ENCODE results near the gene S100A14.
"Not testable (repeated sequence)": the region's sequence is repeated elsewhere in the genome, so short reads cannot be mapped to it uniquely, and the experiment has no call there.

Gene S100A14

GRCh38 chr1:153607381-153607780 is 8.7 kb downstream of the S100A14 start:
- H3K36me3 ChIP-seq (ENCODE audit: insufficient read depth, low read length) = no peaks in the 10 kb centered on the region
- no peaks in the 10 kb centered on the region for H3K9me3 ChIP-seq (ENCODE audit: control insufficient read depth, insufficient read depth, low read length)
- peaks cover 27% of the 10 kb centered on the region for H3K4me1 ChIP-seq (ENCODE audit: insufficient read depth, low read length)
- no peak overlapping the region for H3K9ac ChIP-seq (ENCODE audit: low read depth, low read length)

DNA sequence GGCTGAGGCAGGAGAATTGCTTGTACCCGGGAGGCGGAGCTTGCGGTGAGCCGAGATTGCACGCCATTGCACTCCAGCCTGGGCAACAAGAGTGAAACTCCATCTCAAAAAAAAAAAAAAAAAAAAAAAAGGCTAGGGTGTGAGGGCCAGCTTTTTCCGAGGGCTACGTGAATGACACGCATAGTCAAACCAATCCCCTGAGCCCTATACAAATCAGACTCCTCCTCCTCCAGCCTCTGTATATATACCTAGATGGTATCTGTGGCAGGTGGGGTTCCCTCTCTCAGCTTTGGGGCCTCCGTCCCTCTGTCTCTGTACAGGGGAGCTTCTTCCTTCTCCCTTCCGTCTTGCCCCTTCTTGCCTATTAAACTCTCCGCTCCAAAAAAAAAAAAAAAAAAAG is 9.9 kb downstream of the S100A14 start:
- peaks cover 20% of the 10 kb centered on the region for H3K4me1 ChIP-seq (ENCODE audit: insufficient read depth, low read length)
- H3K9ac ChIP-seq (ENCODE audit: low read depth, low read length) = no peak overlapping the region
- no peaks in the 10 kb centered on the region for H3K9me3 ChIP-seq (ENCODE audit: control insufficient read depth, insufficient read depth, low read length)
- no peaks in the 10 kb centered on the region for H3K36me3 ChIP-seq (ENCODE audit: insufficient read depth, low read length)

DNA sequence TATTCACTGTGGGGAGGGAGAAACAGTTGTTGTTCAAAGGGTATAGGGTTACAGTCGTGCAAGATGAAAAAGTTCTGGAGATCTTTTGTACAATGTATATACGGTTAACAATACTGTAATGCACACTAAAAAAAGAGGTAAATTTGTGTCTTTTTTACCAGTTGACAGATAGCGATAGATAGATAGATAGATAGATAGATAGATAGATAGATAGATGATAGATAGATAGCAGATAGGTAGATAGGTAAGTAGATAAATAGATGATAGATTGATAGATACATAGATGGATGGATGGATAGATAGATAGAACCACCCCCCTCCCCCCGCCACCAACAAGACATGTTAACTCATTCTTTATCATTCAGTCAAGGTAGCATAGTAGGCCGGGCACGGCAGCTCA is 13.4 kb downstream of the S100A14 start:
- Histone ChIP-seq H3K9ac (ENCODE audit: low read depth, low read length) (no peak overlapping the region), H3K9me3 (ENCODE audit: control insufficient read depth, insufficient read depth, low read length) (no peaks in the 10 kb centered on the region), H3K4me1 (ENCODE audit: insufficient read depth, low read length) (peaks cover 4% of the 10 kb centered on the region; the same call in 1 of the 2 replicates), H3K36me3 (ENCODE audit: insufficient read depth, low read length) (no peaks in the 10 kb centered on the region)

GRCh38 chr1:153599847-153600246 is 16.3 kb downstream of the S100A14 start:
- no peak overlapping the region for H3K9ac ChIP-seq (ENCODE audit: low read depth, low read length)
- H3K36me3 ChIP-seq (ENCODE audit: insufficient read depth, low read length) = no peaks in the 10 kb centered on the region
- no peaks in the 10 kb centered on the region; the same call in 1 of the 2 replicates for H3K4me1 ChIP-seq (ENCODE audit: insufficient read depth, low read length)
- no peaks in the 10 kb centered on the region for H3K9me3 ChIP-seq (ENCODE audit: control insufficient read depth, insufficient read depth, low read length)

DNA sequence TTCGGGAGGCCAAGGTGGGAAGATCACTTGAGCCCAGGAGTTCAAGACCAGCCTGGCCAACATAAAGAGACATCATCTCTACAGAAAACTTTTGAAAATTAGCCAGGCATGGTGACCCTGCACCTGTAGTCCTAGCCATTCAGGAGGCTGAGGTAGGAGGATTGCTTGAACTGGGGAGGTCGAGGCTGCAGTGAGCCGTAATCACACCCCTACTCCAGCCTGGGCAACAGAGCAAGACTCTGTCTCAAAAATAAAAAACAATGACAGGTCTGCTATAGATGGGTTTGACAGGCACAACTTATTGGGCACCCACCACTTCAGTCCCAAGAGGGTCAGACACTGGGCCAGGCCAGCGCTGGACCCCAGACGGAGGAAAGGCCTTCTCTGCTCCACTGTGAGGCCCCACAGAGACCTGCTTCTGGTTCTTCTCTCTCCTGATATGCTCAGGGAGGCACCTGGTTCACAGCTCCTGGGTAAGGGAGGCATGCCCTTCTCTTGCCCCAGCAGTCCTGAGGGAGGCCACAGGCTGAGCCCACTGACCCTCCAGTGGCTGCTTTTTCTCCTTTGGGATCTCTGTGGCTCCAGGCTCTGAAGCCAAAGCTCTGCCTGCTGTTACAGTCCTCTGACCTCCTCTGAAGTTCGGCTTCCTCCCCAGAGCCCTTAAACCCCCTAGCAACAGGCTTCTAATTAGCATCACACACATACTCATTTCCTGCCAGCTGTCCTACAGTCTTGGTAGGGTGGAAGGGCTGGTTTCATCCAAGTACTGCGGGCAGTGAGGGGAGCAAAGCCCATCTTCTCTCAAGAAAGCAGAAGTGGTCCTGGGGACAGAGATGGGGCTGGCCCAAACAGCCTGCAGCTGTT is 17.6 kb downstream of the S100A14 start:
- Histone ChIP-seq H3K36me3 (ENCODE audit: insufficient read depth, low read length) (no peaks in the 10 kb centered on the region), H3K4me1 (ENCODE audit: insufficient read depth, low read length) (no peaks in the 10 kb centered on the region; the same call in 1 of the 2 replicates), H3K9me3 (ENCODE audit: control insufficient read depth, insufficient read depth, low read length) (no peaks in the 10 kb centered on the region), H3K9ac (ENCODE audit: low read depth, low read length) (no peak overlapping the region)

- Histone ChIP-seq H3K36me3 (ENCODE audit: insufficient read depth, low read length) (no peaks in the 10 kb centered on the region), H3K9ac (ENCODE audit: low read depth, low read length) (no peak overlapping the region), H3K9me3 (ENCODE audit: control insufficient read depth, insufficient read depth, low read length) (no peaks in the 10 kb centered on the region), H3K4me1 (ENCODE audit: insufficient read depth, low read length) (peaks cover 3% of the 10 kb centered on the region; the same call in 1 of the 2 replicates)
Measured at GRCh38 chr1:153597206-153597605, 18.9 kb downstream of the S100A14 start.

DNA sequence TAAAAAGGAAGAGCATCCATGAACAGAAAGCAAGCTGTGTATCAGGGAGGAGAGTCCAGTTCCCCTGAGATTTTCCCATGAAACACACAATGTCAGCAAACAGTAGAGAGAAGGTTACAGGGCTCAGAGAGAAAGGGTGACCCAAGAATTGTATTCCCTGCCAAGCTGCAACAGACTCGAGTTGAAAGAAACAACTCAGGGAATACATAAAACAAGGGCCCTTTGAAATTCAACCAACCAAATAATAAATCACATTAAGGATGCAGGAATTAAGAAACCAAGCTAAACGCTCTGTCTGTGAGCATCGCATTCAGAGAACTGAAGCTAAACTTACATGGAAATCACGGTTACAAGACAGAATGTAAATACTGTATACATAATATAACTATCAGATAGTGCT is 23.4 kb downstream of the S100A14 start:
- Histone ChIP-seq H3K9ac (ENCODE audit: low read depth, low read length) (no peak overlapping the region), H3K36me3 (ENCODE audit: insufficient read depth, low read length) (no peaks in the 10 kb centered on the region), H3K9me3 (ENCODE audit: control insufficient read depth, insufficient read depth, low read length) (no peaks in the 10 kb centered on the region), H3K4me1 (ENCODE audit: insufficient read depth, low read length) (0 out of 2 replicates have a peak, but pooled peaks cover 3% of the 10 kb centered on the region)

DNA sequence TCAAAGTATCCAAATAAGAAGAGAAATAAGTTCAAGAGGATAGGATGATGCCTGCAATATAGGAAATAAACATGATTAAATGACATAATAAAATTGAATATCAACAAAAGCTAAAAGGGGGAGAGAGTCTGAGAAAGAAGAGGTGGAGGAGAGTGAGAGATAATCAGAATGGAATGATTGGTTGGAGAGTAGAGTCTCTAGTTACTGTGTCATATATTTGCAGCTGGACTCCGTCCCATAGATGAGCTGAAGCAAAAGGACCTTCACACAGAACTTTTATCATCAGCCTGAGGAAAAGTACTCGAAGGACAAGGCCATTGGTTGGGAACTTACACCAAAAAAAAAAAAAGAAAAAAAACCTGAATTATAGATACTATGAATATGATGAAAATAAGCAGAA is 27.6 kb downstream of the S100A14 start:
- no peaks in the 10 kb centered on the region for H3K9me3 ChIP-seq (ENCODE audit: control insufficient read depth, insufficient read depth, low read length)
- H3K36me3 ChIP-seq (ENCODE audit: insufficient read depth, low read length) = no peaks in the 10 kb centered on the region
- 0 out of 2 replicates have a peak, but pooled peaks cover 3% of the 10 kb centered on the region for H3K4me1 ChIP-seq (ENCODE audit: insufficient read depth, low read length)
- no peak overlapping the region for H3K9ac ChIP-seq (ENCODE audit: low read depth, low read length)

GRCh38 chr1:153588033-153588432 is 28.1 kb downstream of the S100A14 start:
- not testable (repeated sequence) for H3K9ac ChIP-seq (ENCODE audit: low read depth, low read length); H3K9me3 ChIP-seq (ENCODE audit: control insufficient read depth, insufficient read depth, low read length); H3K4me1 ChIP-seq (ENCODE audit: insufficient read depth, low read length); H3K36me3 ChIP-seq (ENCODE audit: insufficient read depth, low read length)

DNA sequence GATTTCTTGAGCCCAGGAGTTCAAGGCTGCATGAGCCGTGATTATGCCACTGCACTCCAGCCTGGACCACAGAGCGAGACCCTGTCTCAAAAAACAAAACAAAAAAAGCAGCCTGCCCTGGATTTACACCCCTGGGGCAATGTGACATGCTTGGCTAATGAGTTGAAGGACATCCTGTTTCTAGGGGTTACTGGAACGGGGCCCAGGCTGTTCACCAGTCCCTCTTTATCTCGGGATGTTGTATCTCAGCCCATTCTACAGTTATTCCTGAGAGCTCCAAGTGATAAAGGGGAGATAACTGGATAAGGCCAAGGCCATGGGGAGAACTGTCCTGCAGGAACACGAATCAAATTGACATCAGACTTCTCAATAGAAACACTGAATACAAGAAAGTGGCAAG is 28.8 kb downstream of the S100A14 start:
- H3K4me1 ChIP-seq (ENCODE audit: insufficient read depth, low read length) = no peaks in the 10 kb centered on the region
- H3K9ac ChIP-seq (ENCODE audit: low read depth, low read length) = no peak overlapping the region
- H3K36me3 ChIP-seq (ENCODE audit: insufficient read depth, low read length) = no peaks in the 10 kb centered on the region
- H3K9me3 ChIP-seq (ENCODE audit: control insufficient read depth, insufficient read depth, low read length) = no peaks in the 10 kb centered on the region

DNA sequence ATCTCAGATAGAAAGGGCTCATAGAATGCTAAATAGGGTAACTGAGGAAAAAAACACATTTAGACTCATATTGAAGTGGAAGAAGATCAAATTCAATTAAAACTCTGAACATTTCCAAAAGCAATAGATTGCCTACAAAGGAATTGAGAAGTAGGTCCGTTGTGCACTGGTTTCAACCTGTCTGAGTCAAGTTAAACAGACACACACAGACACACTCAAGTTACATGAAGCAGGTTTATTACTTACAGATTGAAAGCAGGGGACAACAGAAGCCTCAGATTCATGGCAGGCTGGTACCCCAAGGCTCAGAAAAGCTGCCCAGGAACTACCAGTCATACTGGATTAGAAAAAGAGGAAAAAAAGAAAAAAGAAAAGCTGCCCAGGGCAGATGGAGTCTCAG is 29.8 kb downstream of the S100A14 start:
- Histone ChIP-seq H3K9ac (ENCODE audit: low read depth, low read length) (no peak overlapping the region), H3K36me3 (ENCODE audit: insufficient read depth, low read length) (no peaks in the 10 kb centered on the region), H3K9me3 (ENCODE audit: control insufficient read depth, insufficient read depth, low read length) (no peaks in the 10 kb centered on the region), H3K4me1 (ENCODE audit: insufficient read depth, low read length) (no peaks in the 10 kb centered on the region)

GRCh38 chr1:153585006-153585405 is 31.1 kb downstream of the S100A14 start:
- Histone ChIP-seq H3K36me3 (ENCODE audit: insufficient read depth, low read length) (no peaks in the 10 kb centered on the region), H3K9me3 (ENCODE audit: control insufficient read depth, insufficient read depth, low read length) (no peaks in the 10 kb centered on the region), H3K4me1 (ENCODE audit: insufficient read depth, low read length) (no peaks in the 10 kb centered on the region), H3K9ac (ENCODE audit: low read depth, low read length) (no peak overlapping the region)

- Histone ChIP-seq H3K36me3 (ENCODE audit: insufficient read depth, low read length) (no peaks in the 10 kb centered on the region), H3K9ac (ENCODE audit: low read depth, low read length) (no peak overlapping the region), H3K4me1 (ENCODE audit: insufficient read depth, low read length) (peaks cover 3% of the 10 kb centered on the region)
Measured at GRCh38 chr1:153583976-153584375, 32.1 kb downstream of the S100A14 start.

GRCh38 chr1:153583514-153583913 is 32.6 kb downstream of the S100A14 start:
- H3K9me3 ChIP-seq (ENCODE audit: control insufficient read depth, insufficient read depth, low read length); H3K4me1 ChIP-seq (ENCODE audit: insufficient read depth, low read length); H3K9ac ChIP-seq (ENCODE audit: low read depth, low read length); H3K36me3 ChIP-seq (ENCODE audit: insufficient read depth, low read length): not testable (repeated sequence)

More at GRCh38 chr1:153583976-153584375, 32.1 kb downstream of the S100A14 start:
- H3K9me3 ChIP-seq (ENCODE audit: control insufficient read depth, insufficient read depth, low read length) = no peaks in the 10 kb centered on the region

- not testable (repeated sequence) for H3K36me3 ChIP-seq (ENCODE audit: insufficient read depth, low read length); H3K9ac ChIP-seq (ENCODE audit: low read depth, low read length); H3K9me3 ChIP-seq (ENCODE audit: control insufficient read depth, insufficient read depth, low read length)
- H3K4me1 ChIP-seq (ENCODE audit: insufficient read depth, low read length) = peaks cover 12% of the 10 kb centered on the region
Measured at GRCh38 chr1:153582836-153583235, 33.3 kb downstream of the S100A14 start.

Data from ES-I3 (cell line).